GM12864 (cell line): ENCODE data around the gene TOE1.

Experiments used
- DNase-seq: peaks from one replicate; pipeline ENCODE4 v3.0.0-alpha.2; 2011; ENCODE audit warnings: low read depth
- H3K4me3 ChIP-seq: 2 replicates; pipeline ENCODE4 v1.5.1; 2011; ENCODE audit warnings: mild to moderate bottlenecking, low read depth, low read length, control low read depth
- CTCF ChIP-seq: IDR thresholded peaks from 2 replicates; pipeline ENCODE4 v1.5.1; 2011; ENCODE audit warnings: low read depth, mild to moderate bottlenecking, moderate library complexity, low read length, control low read depth, inconsistent platforms; ENCODE audit errors: missing control alignments

TOE1 gene

GRCh38 chr1:45326627-45327623 lies 13.0 kb upstream of the TOE1 start, which contains the start of gene HPDL:
HPDL (plus strand) TSS chr1:45326895; CDS start chr1:45327149, 254 bp downstream.
- peak; percentile 4 for TF ChIP-seq CTCF
- peak within 1 kb of the TSS; percentile 78 for H3K4me3 ChIP-seq
- peak; percentile 45 for DNase-seq

GRCh38 chr1:45327644-45328515 lies 12.1 kb upstream of the TOE1 start:
- no peak for TF ChIP-seq CTCF
- DNase-seq = no peak
- peak overlapping the region; percentile 78 for H3K4me3 ChIP-seq

GRCh38 chr1:45328680-45329079 lies 11.3 kb upstream of the TOE1 start:
- TF ChIP-seq CTCF = no peak
- DNase-seq = no peak
- peak overlapping the region; percentile 78 for H3K4me3 ChIP-seq

- DNase-seq = no peak
- H3K4me3 ChIP-seq = no peak overlapping the region
- TF ChIP-seq CTCF = no peak
Observed at GRCh38 chr1:45329445-45329844, 10.5 kb upstream of the TOE1 start.

GRCh38 chr1:45331436-45332345 lies 8.3 kb upstream of the TOE1 start:
- no peak for DNase-seq
- no peak for TF ChIP-seq CTCF
- no peak overlapping the region for H3K4me3 ChIP-seq

GRCh38 chr1:45332346-45332720 lies 7.6 kb upstream of the TOE1 start:
- no peak for TF ChIP-seq CTCF
- no peak overlapping the region for H3K4me3 ChIP-seq
- DNase-seq = no peak
